GM12878 (cell line): Measurements from ENCODE around the gene ETNK2. TPM values are rescaled to one million over a fixed set of nuclear protein-coding genes. Genes with fewer than 3 reads are reported as not detected.

Experiments
- MLLT1 ChIP-seq: fragments of 450-650 bp; IDR thresholded peaks from 2 replicates; pipeline ENCODE4 v1.6.1; 2016; ENCODE audit warnings: mild to moderate bottlenecking
- SUZ12 ChIP-seq: fragments of 200-600 bp; sonication (generic); IDR thresholded peaks from one replicate; pipeline ENCODE4 v1.6.1; 2018; ENCODE audit warnings: antibody characterized with exemption, mild to moderate bottlenecking; ENCODE audit not compliant: unreplicated experiment
- YY1 ChIP-seq: IDR thresholded peaks from 2 replicates; pipeline ENCODE4 v1.6.1; 2011; ENCODE audit warnings: low read depth, mild to moderate bottlenecking, low read length
- ZBTB4 ChIP-seq: fragments of 450-650 bp; formaldehyde crosslinking; IDR thresholded peaks from 2 replicates; pipeline ENCODE4 v1.4.0; 2022; ENCODE audit warnings: mild to moderate bottlenecking, moderate library complexity
- ZBTB40 ChIP-seq: fragments of 450-650 bp; IDR thresholded peaks from 2 replicates; pipeline ENCODE4 v1.6.1; 2016; ENCODE audit warnings: mild to moderate bottlenecking, moderate library complexity, borderline replicate concordance
- polyA plus RNA-seq, 11 experiments: library from polyadenylated mRNA; depleted of rRNA in 4 of 11; unstranded in 6 of 11; stranded (reverse) in 5 of 11; fragments of >200 nt; fragmentation: Nextera tagmentation in 4 of 11; fragmentation: Illumina TruSeq in 1 of 11; extraction: Ambion mirVana in 4 of 11; extraction: Trizol in 1 of 11; gene quantifications; 1 replicate in 1 of 11; 2 replicates in 10 of 11; pipeline versions ENCODE4 v1.2.1 to v1.2.3, GENCODE V29; 2011 to 2016; ENCODE audit warnings: inconsistent platforms in 2 of 11, missing spikeins in 2 of 11, low read depth in 1 of 11
- total RNA-seq, 4 experiments: library from RNA; depleted of rRNA in 3 of 4; stranded (reverse); fragments of >200 nt in 3 of 4; fragmentation: Illumina TruSeq in 1 of 4; extraction: Trizol in 1 of 4; gene quantifications; 2 replicates each; pipeline versions ENCODE4 v1.2.1 to v1.2.3, GENCODE V29; 2013 to 2021

The ETNK2 gene
- total and polyA plus RNA-seq, 10 of the 15 experiments (the other 5 are each of a cell fraction or from before 2014, with no cell fraction given) = 0.14 TPM; not detected in 9

GRCh38 chr1:204093781-204094180 lies 58.1 kb downstream of the ETNK2 start (continued):
- TF ChIP-seq MLLT1 (no peak), SUZ12 (no peak), ZBTB40 (no peak), YY1 (no peak), ZBTB4 (no peak)
